ENCODE measurements around the gene MYO10.

DNA sequence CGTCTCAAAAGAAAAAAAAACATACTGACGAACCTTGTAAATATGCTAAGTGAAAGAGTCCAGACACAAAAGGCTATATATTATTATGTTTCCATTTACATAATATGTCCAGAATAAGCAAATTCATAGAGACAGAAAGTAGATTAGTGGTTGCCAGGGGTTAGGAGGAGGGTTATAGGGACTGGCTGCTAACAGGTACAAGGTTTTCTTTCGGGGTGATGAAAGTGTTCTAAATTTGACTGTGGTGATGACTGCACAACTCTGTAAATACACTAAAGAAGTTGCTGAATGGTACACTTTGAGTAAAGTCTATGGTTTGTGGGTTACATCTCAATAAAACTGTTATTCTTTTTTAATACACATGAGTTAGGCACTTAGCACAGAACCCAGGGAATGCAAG, 98.8 kb downstream of the MYO10 start:
- TF ChIP-seq EZH2 (IDR thresholded peaks at IDR 0.05; ENCODE audit: borderline replicate concordance) (no peak), EZH2phosphoT487 (IDR thresholded peaks at IDR 0.05; ENCODE audit: low read depth, severe bottlenecking, unreplicated experiment) (no peak)
- TF ChIP-seq, protein P1, sequence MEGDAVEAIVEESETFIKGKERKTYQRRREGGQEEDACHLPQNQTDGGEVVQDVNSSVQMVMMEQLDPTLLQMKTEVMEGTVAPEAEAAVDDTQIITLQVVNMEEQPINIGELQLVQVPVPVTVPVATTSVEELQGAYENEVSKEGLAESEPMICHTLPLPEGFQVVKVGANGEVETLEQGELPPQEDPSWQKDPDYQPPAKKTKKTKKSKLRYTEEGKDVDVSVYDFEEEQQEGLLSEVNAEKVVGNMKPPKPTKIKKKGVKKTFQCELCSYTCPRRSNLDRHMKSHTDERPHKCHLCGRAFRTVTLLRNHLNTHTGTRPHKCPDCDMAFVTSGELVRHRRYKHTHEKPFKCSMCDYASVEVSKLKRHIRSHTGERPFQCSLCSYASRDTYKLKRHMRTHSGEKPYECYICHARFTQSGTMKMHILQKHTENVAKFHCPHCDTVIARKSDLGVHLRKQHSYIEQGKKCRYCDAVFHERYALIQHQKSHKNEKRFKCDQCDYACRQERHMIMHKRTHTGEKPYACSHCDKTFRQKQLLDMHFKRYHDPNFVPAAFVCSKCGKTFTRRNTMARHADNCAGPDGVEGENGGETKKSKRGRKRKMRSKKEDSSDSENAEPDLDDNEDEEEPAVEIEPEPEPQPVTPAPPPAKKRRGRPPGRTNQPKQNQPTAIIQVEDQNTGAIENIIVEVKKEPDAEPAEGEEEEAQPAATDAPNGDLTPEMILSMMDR (IDR thresholded peaks at IDR 0.05; ENCODE audit: poor library complexity) = no peak
